A673 (cell line): Measurements from ENCODE around the gene ARCN1. TPM values are rescaled to one million over a fixed set of nuclear protein-coding genes. Genes with fewer than 3 reads are reported as not detected.

ENCODE experiments used
- BruUV-seq: library from RNA; stranded (reverse); fragments of 400-500 nt; replicated peaks from 2 replicates; lab custom pipeline; 2021; lab: Mats Ljungman, UMichigan
- CTCF ChIA-PET: fragments of 300-600 bp; sonication (Branson Sonifier 250); formaldehyde crosslinking; loops from one replicate; lab custom pipeline; 2022; ENCODE audit warnings: antibody characterized with exemption; lab: Charles Lee
- POLR2A ChIA-PET: fragments of 300-600 bp; sonication (Branson Sonifier 250); formaldehyde crosslinking; loops from one replicate; lab custom pipeline; 2022; ENCODE audit warnings: antibody characterized with exemption; ENCODE audit not compliant: low non-redundant PET; lab: Charles Lee
- DNase-seq: peaks from one replicate; pipeline ENCODE4 v3.0.0-alpha.2; 2015; ENCODE audit warnings: low spot score
- H3K27ac ChIP-seq: fragments of 200-600 bp; sonication (generic); 2 replicates; pipeline ENCODE4 v1.5.1; 2016; ENCODE audit warnings: mixed run types, low read depth, mild to moderate bottlenecking, mixed read lengths, antibody characterized with exemption, low read length; ENCODE audit not compliant: poor library complexity, severe bottlenecking
- H3K27me3 ChIP-seq: fragments of 200-600 bp; sonication (generic); replicated peaks from 2 replicates; pipeline ENCODE4 v1.6.1; 2017; ENCODE audit warnings: mixed run types, low read depth, mild to moderate bottlenecking, mixed read lengths, antibody characterized with exemption, low read length; ENCODE audit not compliant: insufficient read depth, poor library complexity
- H3K36me3 ChIP-seq: fragments of 200-600 bp; sonication (generic); 2 replicates; pipeline ENCODE4 v1.6.1; 2016; ENCODE audit warnings: mixed run types, mild to moderate bottlenecking, mixed read lengths, antibody characterized with exemption, low read length; ENCODE audit not compliant: insufficient read depth, poor library complexity, severe bottlenecking
- H3K4me1 ChIP-seq: fragments of 200-600 bp; sonication (generic); 2 replicates; pipeline ENCODE4 v1.6.1; 2017; ENCODE audit warnings: mixed run types, mild to moderate bottlenecking, mixed read lengths, antibody characterized with exemption, low read length; ENCODE audit not compliant: insufficient read depth, poor library complexity, severe bottlenecking
- H3K4me3 ChIP-seq: fragments of 200-600 bp; sonication (generic); 2 replicates; pipeline ENCODE4 v1.5.1; 2016; ENCODE audit warnings: low read depth, mixed run types, mild to moderate bottlenecking, mixed read lengths, low read length; ENCODE audit not compliant: poor library complexity, severe bottlenecking
- H3K9me3 ChIP-seq: fragments of 200-600 bp; sonication (generic); 2 replicates; pipeline ENCODE4 v1.6.1; 2016; ENCODE audit warnings: mixed run types, low read depth, mild to moderate bottlenecking, mixed read lengths, antibody characterized with exemption, low read length; ENCODE audit not compliant: poor library complexity, severe bottlenecking
- CTCF ChIP-seq: fragments of 300-800, 200-600 bp; sonication (generic); conservative IDR thresholded peaks from 2 replicates; pipeline ENCODE4 v1.5.1; 2017; ENCODE audit warnings: low read depth, mild to moderate bottlenecking, antibody characterized with exemption, low read length, moderate library complexity, mixed read lengths
- EZH2 ChIP-seq: fragments of 200-600 bp; sonication (generic); IDR thresholded peaks from 2 replicates; pipeline ENCODE4 v1.6.1; 2017; ENCODE audit warnings: borderline replicate concordance, low read depth, mild to moderate bottlenecking, mixed read lengths, antibody characterized with exemption, low read length; ENCODE audit not compliant: poor library complexity, severe bottlenecking
- intact Hi-C: fragments of 100-400 bp; cut with micrococcal nuclease; formaldehyde crosslinking; loops from one replicate; pipeline ENCODE4 v1.10.0; 2022; ENCODE audit not compliant: unreplicated experiment
- total RNA-seq: library from RNA; stranded (reverse); gene quantifications from 2 replicates; pipeline ENCODE4 v1.2.3, GENCODE V29; 2021

Gene ARCN1
- total RNA-seq, 1 experiment from 2014 or later = 220 TPM

- no peak overlapping the region for H3K4me3 ChIP-seq
Measured at GRCh38 chr11:118619444-118620197, 47.4 kb downstream of the ARCN1 start.

GRCh38 chr11:118620529-118621070, 48.4 kb downstream of the ARCN1 start:
- Histone ChIP-seq H3K4me3 (peak overlapping the region; percentile 66), H3K27me3 (no peaks in the 10 kb centered on the region), H3K36me3 (no peaks in the 10 kb centered on the region), H3K9me3 (no peaks in the 10 kb centered on the region), H3K27ac (peak overlapping the region; percentile 77), H3K4me1 (peaks cover 49% of the 10 kb centered on the region)
- intact Hi-C loops = no loop called here
- BruUV-seq = no TSS peak
- POLR2A ChIA-PET = interaction anchor here (0.7 kb wide), 1 partner anchor 15 kb away, joined by 4 read pairs; no protein-coding TSS in a partner anchor
- TF ChIP-seq CTCF = no peak
- TF ChIP-seq EZH2 = no peak
- CTCF ChIA-PET = interaction anchor here (0.6 to 3.0 kb wide), 2 partner anchors 10 to 481 kb away, joined by 4 to 10 read pairs; partner anchors contain the start of gene DPAGT1
- no peak for DNase-seq

More at GRCh38 chr11:118619444-118620197, 47.4 kb downstream of the ARCN1 start:
- Histone ChIP-seq H3K9me3 (no peaks in the 10 kb centered on the region), H3K27me3 (no peaks in the 10 kb centered on the region), H3K27ac (peak overlapping the region; percentile 77), H3K36me3 (no peaks in the 10 kb centered on the region), H3K4me1 (peaks cover 46% of the 10 kb centered on the region)
- BruUV-seq = no TSS peak
- TF ChIP-seq CTCF = no peak
- no peak for TF ChIP-seq EZH2
- ChIA-PET CTCF (interaction anchor here (1.3 to 3.0 kb wide), 2 partner anchors 9 to 25 kb away, joined by 3 to 10 read pairs; no protein-coding TSS in a partner anchor), POLR2A (no interaction called here)
- peak; percentile 90 for DNase-seq
- intact Hi-C loops = no loop called here

GRCh38 chr11:118621071-118621783, 49.0 kb downstream of the ARCN1 start:
- peak; percentile 95 for DNase-seq
- H3K9me3 ChIP-seq = no peaks in the 10 kb centered on the region
- peak overlapping the region; percentile 66 for H3K4me3 ChIP-seq
- POLR2A ChIA-PET = interaction anchor here (0.7 kb wide), 1 partner anchor 15 kb away, joined by 4 read pairs; no protein-coding TSS in a partner anchor
- peaks cover 54% of the 10 kb centered on the region for H3K4me1 ChIP-seq
- no TSS peak for BruUV-seq
- intact Hi-C loops = no loop called here
- TF ChIP-seq CTCF (no peak), EZH2 (no peak)
- H3K27me3 ChIP-seq = no peaks in the 10 kb centered on the region
- CTCF ChIA-PET = interaction anchor here (0.6 to 3.0 kb wide), 5 partner anchors 11 to 481 kb away, joined by 3 to 10 read pairs (median 4); partner anchors contain the start of gene DPAGT1
- no peaks in the 10 kb centered on the region for H3K36me3 ChIP-seq
- peak overlapping the region; percentile 77 for H3K27ac ChIP-seq
